HG02885 (cell line): ENCODE data around the gene PYCR2.
A peak's percentile ranks its signal among the peaks of the same experiment; 100 is the strongest.
"Not testable (repeated sequence)": the region's sequence is repeated elsewhere in the genome, so short reads cannot be mapped to it uniquely, and the experiment has no call there.

ENCODE experiments used
- ATAC-seq: cut with Tn5 transposase; IDR thresholded peaks from one replicate; pipeline ENCODE4 v1.9.1; 2021; ENCODE audit warnings: mild to moderate bottlenecking; ENCODE audit not compliant: unreplicated experiment, poor library complexity

The PYCR2 gene

GRCh38 chr1:225923692-225924555 is at the start of gene PYCR2:
Gene PYCR2, minus strand, starts transcription at chr1:225924250. Its CDS starts 140 bp downstream, at chr1:225924110.
- peak; percentile 98 for ATAC-seq

DNA sequence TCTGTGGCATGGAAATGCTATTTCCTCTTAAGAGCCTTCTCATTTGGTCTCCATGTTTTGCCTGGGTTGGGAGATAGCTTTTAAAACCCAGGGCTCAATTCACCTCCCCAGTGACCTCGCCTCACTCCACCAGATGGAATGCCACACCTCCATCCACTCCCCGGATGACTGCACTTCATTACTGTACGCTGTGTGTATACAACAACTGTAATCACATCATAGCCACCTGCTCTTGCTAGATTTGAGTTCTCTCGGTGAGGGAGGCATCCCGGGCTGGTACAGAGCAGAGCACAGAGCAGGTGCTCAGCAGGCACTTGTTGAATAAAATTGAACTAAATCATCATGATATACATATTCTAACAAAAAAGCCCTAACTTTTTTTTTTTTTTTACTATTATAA is 49.1 kb upstream of the PYCR2 start:
- no peak for ATAC-seq

GRCh38 chr1:225972344-225973152 is 48.5 kb upstream of the PYCR2 start:
- ATAC-seq, result no peak

GRCh38 chr1:225970592-225971157 is 46.6 kb upstream of the PYCR2 start:
- ATAC-seq, result not testable (repeated sequence)

GRCh38 chr1:225969751-225970150 is 45.7 kb upstream of the PYCR2 start:
- ATAC-seq, result not testable (repeated sequence)

- ATAC-seq, result no peak
Measured at GRCh38 chr1:225965231-225965630, 41.2 kb upstream of the PYCR2 start.

DNA sequence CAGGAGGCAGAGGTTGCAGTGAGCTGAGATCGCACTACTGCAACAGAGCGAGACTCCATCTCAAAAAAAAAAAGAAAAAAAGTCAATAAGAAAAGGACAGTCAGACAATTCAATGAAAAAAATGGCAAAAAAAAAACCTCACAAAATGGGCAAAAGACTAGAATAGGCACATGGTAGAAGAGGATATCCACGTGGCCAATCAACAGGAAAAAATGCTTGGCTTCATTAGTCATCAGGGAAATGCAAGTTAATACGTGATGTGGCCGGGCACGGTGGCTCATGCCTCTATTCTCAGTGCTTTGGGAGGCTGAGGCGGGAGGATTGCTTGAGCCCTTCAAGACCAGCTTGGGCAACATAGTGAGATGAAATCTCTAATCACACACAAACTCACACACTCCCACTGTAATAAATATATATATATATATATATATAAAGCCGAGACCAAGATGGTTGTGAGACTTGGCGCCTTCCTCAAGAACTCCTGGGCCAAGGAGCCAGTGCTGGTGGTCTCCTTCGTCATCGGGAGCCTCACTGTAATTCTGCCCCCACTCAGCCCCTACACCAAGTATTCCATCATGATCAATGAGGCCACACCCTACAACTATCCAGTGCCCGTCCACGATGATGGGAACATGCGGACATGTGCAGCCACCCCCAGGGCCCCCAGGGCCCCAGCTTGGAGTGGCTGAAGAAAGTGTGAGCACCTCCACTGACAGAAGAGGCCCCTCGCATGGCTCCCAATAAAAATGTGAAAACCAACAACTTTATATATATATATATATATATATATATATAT is 39.9 kb upstream of the PYCR2 start:
- no peak for ATAC-seq

GRCh38 chr1:225962440-225962975 is 38.5 kb upstream of the PYCR2 start:
- peak; percentile 84 for ATAC-seq

DNA sequence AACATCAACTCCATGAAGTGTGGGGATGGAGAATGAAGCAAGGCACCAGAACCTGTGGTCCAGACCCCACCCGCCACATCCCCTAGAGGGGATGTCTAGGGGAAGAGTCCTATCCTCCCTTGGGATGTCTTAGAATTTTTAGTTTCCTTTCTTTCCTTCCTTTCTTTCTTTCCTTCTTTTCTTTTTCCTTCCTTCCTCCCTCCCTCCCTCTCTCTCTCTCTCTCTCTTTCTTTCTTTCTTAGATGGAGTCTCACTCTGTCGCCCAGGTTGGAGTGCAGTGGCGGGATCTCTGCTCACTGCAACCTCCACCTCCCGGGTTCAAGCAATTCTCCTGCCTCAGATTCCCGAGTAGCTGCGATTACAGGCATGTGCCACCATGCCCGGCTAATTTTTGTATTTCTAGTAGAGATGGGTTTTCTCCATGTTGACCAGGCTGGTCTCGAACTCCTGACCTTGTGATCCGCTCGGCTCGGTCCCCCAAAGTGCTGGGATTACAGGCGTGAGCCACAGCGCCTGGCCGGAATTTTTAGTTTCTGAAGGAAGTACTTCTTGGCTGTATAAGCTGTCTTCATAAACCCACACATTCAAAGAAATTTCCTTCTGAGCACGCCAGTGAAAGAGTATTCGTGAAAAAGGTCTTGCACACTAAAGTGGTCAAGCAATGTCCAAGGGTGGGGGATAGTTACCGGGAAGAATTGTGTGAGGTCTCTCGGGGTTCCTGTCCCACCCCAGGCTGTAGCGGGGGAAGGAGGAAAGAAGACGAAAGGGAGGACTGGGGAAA is 37.8 kb upstream of the PYCR2 start:
- no peak for ATAC-seq

GRCh38 chr1:225958041-225958440 is 34.0 kb upstream of the PYCR2 start:
- no peak for ATAC-seq

GRCh38 chr1:225954753-225955152 is 30.7 kb upstream of the PYCR2 start:
- no peak for ATAC-seq

GRCh38 chr1:225953315-225953714 is 29.3 kb upstream of the PYCR2 start:
- no peak for ATAC-seq

DNA sequence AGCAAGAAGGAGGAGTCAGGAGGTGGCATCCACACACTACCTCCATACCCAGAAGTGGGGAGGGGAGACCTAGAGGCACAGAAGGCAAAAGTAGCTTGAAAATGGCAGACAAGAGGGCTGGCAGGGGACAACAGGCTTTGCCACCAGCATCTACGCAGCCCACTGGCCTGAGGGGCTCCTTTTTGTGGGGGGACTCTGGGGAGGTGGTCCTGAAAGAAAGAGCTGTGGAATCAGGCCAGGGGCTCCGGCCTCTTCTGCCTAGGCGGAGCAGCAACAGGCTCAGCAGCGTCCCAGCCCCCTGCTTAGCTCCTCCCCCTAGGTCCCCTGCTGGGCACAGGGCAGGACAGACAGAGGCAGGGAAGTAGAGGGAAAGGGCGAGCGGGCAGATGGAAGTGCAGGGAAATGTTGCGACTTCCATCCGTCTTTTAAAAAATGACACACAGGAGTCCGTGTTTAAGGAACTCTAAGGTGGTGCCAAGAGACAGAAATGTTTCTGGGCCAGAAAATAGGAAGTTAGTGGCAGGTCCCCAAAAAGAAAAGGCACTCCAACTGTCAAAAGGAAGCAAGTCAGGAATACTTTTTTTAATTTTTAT is 27.0 kb upstream of the PYCR2 start:
- no peak for ATAC-seq

DNA sequence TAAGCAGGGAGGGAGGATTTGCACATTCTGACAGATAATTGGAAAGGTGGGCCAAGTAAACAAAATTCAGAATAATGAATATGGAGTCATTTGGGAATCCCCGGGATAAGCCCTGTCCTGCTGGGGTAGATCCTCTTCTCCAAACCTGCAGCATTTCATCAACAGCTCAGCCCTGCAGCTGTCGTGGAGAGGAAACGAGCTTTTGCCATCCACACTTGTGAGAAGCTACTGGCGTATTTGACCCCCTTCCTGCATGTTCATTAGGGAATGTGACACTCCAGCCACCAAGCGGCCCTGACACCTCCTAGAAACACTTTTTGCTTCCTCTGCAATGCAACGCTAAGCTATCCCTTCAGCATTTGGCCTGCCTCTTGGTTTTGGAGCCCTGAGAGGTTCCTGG is 25.0 kb upstream of the PYCR2 start:
- no peak for ATAC-seq

- ATAC-seq, result no peak
Measured at GRCh38 chr1:225946803-225947202, 22.8 kb upstream of the PYCR2 start.

DNA sequence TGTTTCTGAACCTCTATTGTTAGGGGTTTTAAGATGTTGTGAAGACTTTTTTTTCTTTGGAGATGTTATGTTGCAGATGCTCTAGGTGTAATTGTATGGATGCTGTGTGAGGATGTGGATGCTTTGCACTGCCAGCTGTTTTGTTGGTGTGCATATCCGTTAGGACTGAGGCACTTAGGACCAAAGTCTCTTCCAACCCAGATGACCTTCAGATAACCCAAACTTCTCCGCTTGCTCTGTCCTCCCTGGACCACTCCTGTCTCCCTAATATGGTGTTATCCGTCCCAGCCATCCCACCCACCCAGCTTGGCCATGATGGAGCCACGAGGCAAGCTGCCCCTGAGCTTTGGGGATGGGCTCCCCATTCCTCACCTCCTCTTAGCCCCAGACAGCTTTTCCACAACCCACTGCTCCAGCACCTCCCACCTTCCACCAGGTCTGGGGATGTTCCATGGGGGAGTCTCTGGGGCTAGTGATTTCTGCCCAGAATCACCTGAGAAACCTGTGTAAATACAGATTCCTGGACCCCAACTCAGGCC is 22.1 kb upstream of the PYCR2 start:
- ATAC-seq, result no peak

- ATAC-seq, result no peak
Measured at GRCh38 chr1:225945564-225945963, 21.5 kb upstream of the PYCR2 start.

- ATAC-seq, result peak; percentile 83
Measured at GRCh38 chr1:225944951-225945350, 20.9 kb upstream of the PYCR2 start.

- ATAC-seq, result no peak
Measured at GRCh38 chr1:225944387-225944786, 20.3 kb upstream of the PYCR2 start.
